Left hindlimb (tissue), 1 donor: ENCODE data around the gene ITGB3.
"Not testable (repeated sequence)": the region's sequence is repeated elsewhere in the genome, so short reads cannot be mapped to it uniquely, and the experiment has no call there.

Experiments
- DNase-seq: peaks from one replicate; pipeline ENCODE4 v3.0.0-alpha.2; 2018

ITGB3 gene

GRCh38 chr17:47223460-47223859 lies 30.2 kb upstream of the ITGB3 start:
- DNase-seq = no peak

GRCh38 chr17:47224077-47224476 lies 29.6 kb upstream of the ITGB3 start:
- DNase-seq = not testable (repeated sequence)

- no peak for DNase-seq
These were observed 28.7 kb upstream of the ITGB3 start for GRCh38 chr17:47224966-47225365.

- DNase-seq = no peak
These were observed 28.2 kb upstream of the ITGB3 start for GRCh38 chr17:47225436-47225858.

GRCh38 chr17:47225911-47226688 lies 27.5 kb upstream of the ITGB3 start:
- no peak for DNase-seq

- DNase-seq = no peak
These were observed 25.8 kb upstream of the ITGB3 start for GRCh38 chr17:47227862-47228261.

GRCh38 chr17:47229535-47230443 lies 23.8 kb upstream of the ITGB3 start:
- DNase-seq = peak; percentile 89

- no peak for DNase-seq
These were observed 22.8 kb upstream of the ITGB3 start for GRCh38 chr17:47230864-47231263.

- no peak for DNase-seq
These were observed 22.3 kb upstream of the ITGB3 start for GRCh38 chr17:47231334-47231733.

GRCh38 chr17:47231866-47232265 lies 21.8 kb upstream of the ITGB3 start:
- no peak for DNase-seq

GRCh38 chr17:47232465-47232864 lies 21.2 kb upstream of the ITGB3 start:
- no peak for DNase-seq

- DNase-seq = no peak
These were observed 18.1 kb upstream of the ITGB3 start for GRCh38 chr17:47235506-47235905.

GRCh38 chr17:47235923-47236322 lies 17.7 kb upstream of the ITGB3 start:
- no peak for DNase-seq

- DNase-seq = no peak
These were observed 15.8 kb upstream of the ITGB3 start for GRCh38 chr17:47237841-47238240.

- DNase-seq = no peak
These were observed 15.2 kb upstream of the ITGB3 start for GRCh38 chr17:47238321-47239010.

- no peak for DNase-seq
These were observed 14.0 kb upstream of the ITGB3 start for GRCh38 chr17:47239619-47239966.

GRCh38 chr17:47239967-47240651 lies 13.5 kb upstream of the ITGB3 start:
- DNase-seq = peak; percentile 73

- no peak for DNase-seq
These were observed 12.8 kb upstream of the ITGB3 start for GRCh38 chr17:47240806-47241205.

GRCh38 chr17:47242648-47243047 lies 11.0 kb upstream of the ITGB3 start:
- no peak for DNase-seq

GRCh38 chr17:47243737-47244598 lies 9.7 kb upstream of the ITGB3 start:
- no peak for DNase-seq

GRCh38 chr17:47244697-47245096 lies 8.9 kb upstream of the ITGB3 start:
- no peak for DNase-seq

GRCh38 chr17:47246120-47246519 lies 7.5 kb upstream of the ITGB3 start:
- no peak for DNase-seq
